ELF-1 (cell line): ENCODE data around the gene RNASE7.
A peak's percentile ranks its signal among the peaks of the same experiment; 100 is the strongest.
"Not testable (repeated sequence)": the region's sequence is repeated elsewhere in the genome, so short reads cannot be mapped to it uniquely, and the experiment has no call there.

Experiments used
- DNase-seq: peaks from one replicate; pipeline ENCODE4 v3.0.0-alpha.2; 2016; ENCODE audit warnings: low read depth, low spot score

Gene RNASE7

GRCh38 chr14:21023817-21024584 lies 18.2 kb upstream of the RNASE7 start:
- peak; percentile 32 for DNase-seq

- DNase-seq = peak; percentile 87
Measured at GRCh38 chr14:21024585-21025370, 17.4 kb upstream of the RNASE7 start, which contains the start of gene NDRG2. TSS of gene NDRG2 (minus strand) at chr14:21025061. CDS start at chr14:21023315, 1,746 bp downstream.

GRCh38 chr14:21025371-21026273 lies 16.5 kb upstream of the RNASE7 start:
- peak; percentile 66 for DNase-seq

GRCh38 chr14:21026274-21026987 lies 15.7 kb upstream of the RNASE7 start:
- DNase-seq = no peak

- peak; percentile 70 for DNase-seq
Measured at GRCh38 chr14:21026988-21027315, 15.2 kb upstream of the RNASE7 start.

GRCh38 chr14:21029917-21030316 lies 12.2 kb upstream of the RNASE7 start, which contains the start of gene TPPP2:
TSS of gene TPPP2 (plus strand) at chr14:21030217. CDS start at chr14:21030582, 365 bp downstream.
- DNase-seq = no peak

- no peak for DNase-seq
Measured at GRCh38 chr14:21030531-21030930, 11.6 kb upstream of the RNASE7 start.

GRCh38 chr14:21032326-21033132 lies 9.6 kb upstream of the RNASE7 start:
- no peak for DNase-seq

- no peak for DNase-seq
Measured at GRCh38 chr14:21033133-21033698, 8.9 kb upstream of the RNASE7 start.

GRCh38 chr14:21034707-21035106 lies 7.5 kb upstream of the RNASE7 start, which contains the start of gene RNASE13:
TSS of gene RNASE13 (minus strand) at chr14:21034807. CDS start at chr14:21034288, 519 bp downstream.
- no peak for DNase-seq

GRCh38 chr14:21036751-21037150 lies 5.4 kb upstream of the RNASE7 start:
- DNase-seq = no peak

- no peak for DNase-seq
Measured at GRCh38 chr14:21037156-21037555, 5.0 kb upstream of the RNASE7 start.

- DNase-seq = peak; percentile 79
Measured at GRCh38 chr14:21038441-21039422, 3.4 kb upstream of the RNASE7 start.

- DNase-seq = peak; percentile 77
Measured at GRCh38 chr14:21039585-21040369, 2.4 kb upstream of the RNASE7 start.

GRCh38 chr14:21040370-21040925 lies 1.7 kb upstream of the RNASE7 start:
- DNase-seq = no peak

- DNase-seq = not testable (repeated sequence)
Measured at GRCh38 chr14:21040941-21041340, 1.2 kb upstream of the RNASE7 start.

- DNase-seq = no peak
Measured at GRCh38 chr14:21042918-21043317, 756 bp downstream of the RNASE7 start.
